HG03135 (cell line): ENCODE measurements around the gene CYTIP.

Source experiments
- ATAC-seq: cut with Tn5 transposase; IDR thresholded peaks from one replicate; pipeline ENCODE4 v1.9.1; 2021; ENCODE audit warnings: mild to moderate bottlenecking, moderate library complexity; ENCODE audit not compliant: unreplicated experiment

CYTIP gene

DNA sequence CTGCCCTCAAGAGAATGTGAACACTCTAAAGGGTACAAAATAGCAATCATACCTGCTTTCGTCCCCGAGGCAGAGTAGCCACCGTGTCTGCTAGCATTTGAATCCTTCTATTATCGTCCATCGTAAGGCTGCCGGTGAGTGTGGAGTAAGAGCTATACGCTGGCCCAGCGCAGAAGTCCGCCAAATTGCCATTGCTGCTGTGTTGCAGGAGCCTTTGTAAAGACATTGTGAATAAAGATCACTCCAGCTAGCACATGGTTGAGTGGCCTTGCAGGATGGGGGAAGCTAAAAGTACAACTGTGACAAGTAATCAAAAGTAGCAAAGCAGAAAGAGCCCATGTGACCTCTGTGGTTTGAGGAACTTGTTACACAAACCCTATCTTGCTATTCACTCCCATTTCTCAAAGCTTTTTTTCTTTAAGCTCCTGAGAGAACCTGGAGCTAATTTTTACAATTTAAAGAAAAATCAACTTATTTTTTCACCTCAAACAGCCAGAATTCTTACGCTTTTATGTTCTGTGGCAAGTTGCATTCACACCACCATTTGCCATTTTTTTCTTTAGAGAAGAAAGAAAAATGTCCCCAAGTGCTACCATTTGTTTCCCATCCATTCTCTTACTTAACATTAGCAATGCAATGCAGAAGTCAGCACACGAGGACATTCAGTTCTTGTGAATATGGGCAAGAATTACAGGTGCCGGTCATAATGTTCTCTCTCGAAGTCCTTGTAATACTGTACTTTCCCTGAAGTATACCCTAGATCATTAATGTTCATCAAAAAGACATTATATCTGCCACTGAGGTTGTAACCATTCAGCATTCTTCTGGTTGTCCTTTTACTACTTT is at the start of gene CYTIP:
TSS of gene CYTIP (minus strand) at position 295 of the 846 bp plus-strand sequence. CDS start at position 226, 69 bp downstream.
- peak; percentile 38 for ATAC-seq

DNA sequence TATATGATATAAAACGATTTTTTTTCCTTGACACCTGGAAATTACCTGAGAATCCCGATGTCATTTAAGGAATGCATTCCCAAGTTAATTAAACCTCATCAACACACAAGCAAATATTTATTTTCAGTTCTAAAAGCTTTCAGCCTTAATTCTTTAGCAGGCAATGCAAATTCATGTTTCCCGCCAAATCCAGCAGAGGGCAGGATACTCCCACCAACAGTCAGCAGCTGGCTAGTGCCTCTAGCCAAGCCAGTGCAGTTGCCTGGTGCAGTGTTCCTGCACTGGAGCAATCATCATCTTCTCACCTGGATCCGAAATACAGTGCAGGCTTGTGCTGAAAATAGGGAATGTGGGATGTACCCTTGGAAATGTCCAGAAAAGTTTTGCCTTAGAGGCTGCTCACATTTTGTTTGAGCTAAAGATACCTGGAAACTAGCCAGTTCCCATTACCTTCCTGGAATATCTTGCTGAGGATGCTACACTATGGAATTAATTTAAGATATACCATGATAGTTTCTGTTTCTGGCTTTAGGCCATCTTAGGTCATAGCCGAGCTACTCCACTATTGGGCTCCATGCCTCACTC is 48.4 kb upstream of the CYTIP start:
- ATAC-seq: peak; percentile 97

DNA sequence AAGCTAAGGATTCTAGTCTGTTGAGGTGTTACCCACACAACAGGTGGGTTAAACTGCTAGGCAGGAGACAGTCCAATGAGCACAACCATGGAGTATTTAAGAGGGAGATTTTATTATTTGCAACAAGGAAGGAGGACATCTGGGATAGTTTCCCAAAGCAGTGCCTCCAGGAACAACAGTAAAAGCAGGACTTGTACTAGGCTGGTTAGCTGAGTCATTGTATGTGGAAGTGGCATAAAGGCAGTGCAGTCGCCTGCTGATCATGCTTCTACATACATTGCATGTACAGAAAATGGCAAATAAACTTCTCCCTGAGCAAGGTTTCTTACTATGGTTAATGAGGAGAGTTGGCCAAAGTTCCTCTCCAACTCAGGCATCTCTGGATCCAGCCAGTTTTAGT is 46.1 kb upstream of the CYTIP start:
- no peak for ATAC-seq

DNA sequence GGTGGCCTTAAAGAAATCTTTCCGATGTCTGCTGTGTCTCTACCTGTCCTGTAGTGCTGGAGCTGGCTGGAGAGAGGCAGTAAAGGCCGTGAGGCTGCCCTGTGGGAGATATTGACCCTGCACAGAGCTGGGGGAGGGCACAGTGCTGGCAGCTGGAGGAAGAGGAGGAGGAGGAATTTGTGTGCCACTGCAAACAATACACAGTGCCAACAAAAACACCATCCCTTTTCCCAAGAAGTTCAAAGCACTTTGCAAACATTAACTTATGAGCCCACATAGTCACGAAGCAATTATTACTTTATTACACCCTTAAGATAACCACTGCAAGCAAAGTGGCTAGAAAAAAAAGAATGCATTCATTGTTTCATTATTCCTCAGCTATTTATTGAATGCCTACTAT is 45.0 kb upstream of the CYTIP start:
- no peak for ATAC-seq

DNA sequence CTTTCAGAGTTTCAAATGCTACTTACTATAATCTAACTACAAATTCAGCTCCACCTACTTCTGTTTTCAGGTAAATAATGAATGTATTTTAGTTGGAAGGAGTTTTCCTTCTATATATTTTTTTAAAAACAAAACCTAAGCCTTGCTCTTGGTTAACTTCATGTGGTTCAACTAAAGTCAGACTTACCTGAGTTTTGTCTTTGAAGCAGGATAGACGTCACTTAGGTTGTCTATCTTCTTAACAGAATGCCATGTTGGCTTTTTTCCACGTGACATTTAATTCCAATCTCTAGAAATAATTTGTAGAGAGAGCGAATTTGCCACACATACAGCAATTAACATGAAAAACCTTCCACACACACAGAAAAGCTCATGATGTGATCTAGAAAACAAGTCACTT is 43.9 kb upstream of the CYTIP start:
- ATAC-seq: no peak

DNA sequence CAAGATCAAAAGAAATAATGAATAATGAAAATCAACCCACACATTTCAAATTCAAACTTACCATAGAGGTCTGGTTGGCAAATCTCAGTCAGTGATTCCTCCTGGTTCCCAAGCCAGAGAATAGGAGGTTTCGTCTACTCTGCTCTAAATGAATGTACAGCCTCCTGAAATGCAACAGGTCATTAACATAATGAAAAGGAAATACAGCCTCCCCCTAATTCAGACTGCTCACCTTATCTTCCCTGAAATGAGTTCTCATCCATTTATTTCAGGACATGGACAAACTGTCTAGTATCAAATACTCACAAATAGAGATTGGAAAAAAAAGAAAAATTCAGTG is 43.4 kb upstream of the CYTIP start:
- ATAC-seq: no peak

DNA sequence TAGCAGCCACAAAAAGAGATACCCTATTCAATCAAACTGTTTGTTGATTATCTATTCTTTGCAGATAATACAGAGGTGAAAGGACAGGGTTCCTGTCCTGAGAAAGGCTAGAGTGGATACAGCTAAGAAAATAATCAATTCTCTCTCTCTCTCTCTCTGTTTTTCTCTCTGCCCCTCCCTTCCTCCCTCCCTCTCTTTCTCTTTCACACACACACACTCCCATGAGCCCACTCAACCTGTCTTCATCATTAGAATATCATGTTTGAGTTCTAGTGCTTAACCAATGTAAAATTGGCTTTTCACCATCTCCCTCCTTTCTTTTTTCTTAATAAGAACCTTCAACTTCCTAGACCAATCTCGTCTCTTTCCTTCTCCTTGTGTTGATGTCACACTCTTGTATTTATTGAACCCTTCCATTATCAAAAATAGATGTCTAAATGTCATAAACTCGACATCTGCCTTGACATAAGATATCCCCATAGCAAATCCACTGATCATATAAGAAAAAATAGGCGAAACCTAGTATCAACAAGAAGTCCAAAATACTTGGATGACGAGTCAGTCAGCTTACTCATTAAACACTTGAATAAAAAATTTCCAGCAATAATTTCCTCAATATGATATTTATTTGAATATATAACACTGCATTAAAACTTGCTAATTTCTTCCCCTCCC is 42.8 kb upstream of the CYTIP start:
- no peak for ATAC-seq

DNA sequence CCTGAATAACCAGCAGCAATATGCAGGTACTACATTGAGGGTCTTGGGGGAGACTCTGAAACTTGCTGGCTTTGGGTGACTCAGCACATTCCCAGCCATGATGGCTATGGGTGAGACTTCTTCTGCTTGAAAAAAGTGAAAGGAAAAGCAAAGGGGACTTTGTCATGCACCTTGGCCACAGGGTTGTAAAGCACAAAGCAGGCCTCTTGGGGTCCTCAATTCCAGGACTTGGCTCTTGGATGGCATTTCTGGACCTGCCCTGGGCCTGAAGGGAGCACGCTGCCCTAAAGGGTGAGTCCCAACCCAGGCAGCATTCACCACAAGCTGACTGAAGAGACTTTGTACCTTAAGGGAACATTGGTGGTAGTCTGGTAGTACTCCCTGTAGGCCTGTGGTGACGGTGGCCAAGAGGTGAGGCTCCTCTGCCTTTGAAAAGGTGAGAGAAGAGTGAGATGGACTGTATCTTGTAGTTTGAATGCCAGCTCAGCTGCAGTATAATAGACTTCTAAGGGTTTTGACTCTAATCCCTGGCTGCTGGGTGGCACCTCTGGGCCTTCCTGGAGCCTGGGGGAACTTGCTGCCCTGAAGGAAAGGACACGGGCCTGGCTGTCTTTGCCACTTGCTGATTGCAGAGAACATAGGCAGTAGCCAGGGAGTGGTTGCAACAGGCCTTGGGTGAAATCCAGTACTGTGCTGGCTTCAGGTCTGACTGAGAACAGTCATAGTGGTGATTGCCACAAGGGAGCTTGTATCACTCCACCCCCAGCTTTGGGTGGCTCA is 36.5 kb upstream of the CYTIP start:
- ATAC-seq: peak; percentile 61

DNA sequence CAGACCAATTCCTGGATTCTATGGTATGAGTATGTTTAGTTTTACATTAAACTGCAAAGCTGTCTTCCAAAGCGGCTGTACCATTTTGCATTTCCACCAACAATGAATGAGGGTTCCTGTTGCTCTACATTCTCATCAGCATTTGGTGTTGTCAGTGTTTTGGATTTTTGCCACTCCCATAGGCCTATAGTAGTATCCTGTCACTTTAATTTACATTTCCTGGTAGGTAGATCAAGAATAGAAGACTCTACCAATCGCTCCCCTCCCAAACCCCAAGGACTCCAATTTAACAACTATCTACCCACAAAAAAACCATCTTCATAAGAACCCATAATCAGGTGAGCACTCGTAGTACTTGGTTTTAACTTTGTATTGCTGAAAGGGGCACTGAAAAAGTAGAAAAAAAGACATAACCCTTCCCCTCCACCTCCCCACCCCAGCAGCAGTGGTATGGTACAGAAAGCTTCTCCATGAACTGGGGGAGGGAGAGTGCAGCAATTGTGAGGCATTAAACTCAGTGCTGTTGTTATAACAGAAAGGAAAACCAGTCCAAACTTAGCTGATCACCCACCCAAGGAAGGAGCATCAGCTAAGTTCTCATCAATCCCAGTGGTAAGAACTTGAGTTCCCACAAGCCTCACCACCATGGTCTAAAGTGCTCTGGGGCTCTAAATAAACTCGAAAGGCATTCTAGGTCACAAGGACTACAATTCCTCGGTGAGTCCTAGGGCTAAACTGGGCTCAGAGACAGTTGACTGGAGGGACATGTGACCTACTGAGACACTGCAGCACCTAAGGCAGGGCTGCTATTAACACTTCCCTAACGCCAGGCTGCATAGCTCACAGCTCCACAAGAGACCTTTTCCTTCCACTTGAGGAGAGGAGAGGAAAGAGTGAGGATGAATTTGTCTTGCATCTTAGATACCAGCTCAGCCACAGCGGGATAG is 35.5 kb upstream of the CYTIP start:
- ATAC-seq: no peak

DNA sequence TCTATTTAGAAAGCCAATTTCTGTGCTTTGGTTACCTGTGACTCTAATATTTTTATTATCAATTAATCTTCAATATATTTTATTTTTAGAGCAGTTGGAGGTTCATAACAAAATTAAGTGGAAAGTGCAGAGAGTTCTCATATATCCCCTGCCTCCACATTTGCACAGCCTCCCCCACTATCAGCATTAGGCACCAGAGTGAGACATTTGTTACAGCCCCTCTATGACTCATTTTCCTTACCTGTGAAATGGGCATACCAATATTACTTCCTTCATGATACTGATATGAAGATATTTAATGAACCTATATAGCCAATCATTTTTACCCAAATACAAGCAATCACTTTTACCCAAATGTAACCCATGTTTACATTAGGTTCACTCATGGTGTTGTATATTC is 34.0 kb upstream of the CYTIP start:
- no peak for ATAC-seq

DNA sequence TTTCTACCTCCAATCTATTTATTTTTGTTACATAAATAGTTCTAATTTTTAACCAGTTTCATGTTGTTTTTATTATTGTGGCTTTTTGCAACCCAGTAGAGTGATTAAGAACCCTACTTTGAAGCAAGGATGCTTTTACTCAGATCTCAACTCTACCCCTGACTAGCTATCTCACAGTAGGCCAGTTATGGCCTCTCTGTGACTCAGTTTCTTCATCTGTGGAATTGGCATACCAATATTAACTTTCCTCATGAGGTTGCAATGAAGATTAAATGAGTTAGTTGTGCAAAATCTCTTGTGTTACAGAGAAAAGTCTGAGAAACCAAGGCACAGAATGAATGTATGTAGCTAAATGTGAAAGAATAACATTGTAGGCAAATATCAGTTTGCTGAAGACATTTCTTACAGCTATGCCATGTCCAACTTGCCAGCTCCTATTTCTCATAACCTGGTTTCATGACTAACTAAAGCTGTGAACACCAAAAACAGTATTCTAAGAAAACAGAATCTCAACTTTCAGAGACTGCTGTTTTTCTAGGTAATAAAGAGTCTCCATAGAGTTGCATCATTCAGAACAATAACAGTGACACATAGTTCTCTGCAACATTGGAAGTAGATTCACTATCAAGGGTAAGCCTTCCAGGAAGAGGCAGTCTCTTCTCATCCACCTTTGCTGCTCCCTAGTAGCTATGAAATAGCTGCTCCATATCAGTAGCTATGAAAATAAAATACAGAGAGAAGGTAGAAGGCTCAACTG is 33.2 kb upstream of the CYTIP start:
- no peak for ATAC-seq

DNA sequence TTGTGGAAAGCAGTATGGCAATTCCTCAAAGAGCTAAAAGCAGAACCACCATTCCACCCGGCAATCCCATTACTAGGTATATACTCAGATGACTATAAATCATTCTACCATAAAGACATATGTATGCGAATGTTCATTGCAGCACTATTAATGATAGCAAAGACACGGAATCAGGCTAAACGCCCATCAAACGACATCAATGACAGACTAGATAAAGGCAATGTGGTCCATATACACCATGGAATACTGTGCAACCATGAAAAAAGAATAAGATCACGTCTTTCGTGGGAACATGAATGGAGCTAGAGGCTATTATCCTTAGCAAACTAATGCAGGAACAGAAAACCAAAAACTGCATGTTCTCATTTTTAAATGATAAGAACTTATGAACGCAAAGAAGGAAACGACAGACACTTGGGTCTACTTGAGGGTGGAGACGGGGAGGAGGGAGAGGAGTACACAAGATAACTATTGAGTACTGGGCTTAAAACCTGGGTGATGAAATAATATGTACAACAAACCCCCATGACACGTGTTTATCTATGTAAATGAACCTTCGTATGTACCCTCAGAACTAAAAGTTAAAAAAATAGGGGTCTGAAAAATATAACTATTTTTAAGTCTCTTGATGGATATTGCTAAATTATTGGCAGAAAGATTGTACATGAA is 32.0 kb upstream of the CYTIP start:
- no peak for ATAC-seq

DNA sequence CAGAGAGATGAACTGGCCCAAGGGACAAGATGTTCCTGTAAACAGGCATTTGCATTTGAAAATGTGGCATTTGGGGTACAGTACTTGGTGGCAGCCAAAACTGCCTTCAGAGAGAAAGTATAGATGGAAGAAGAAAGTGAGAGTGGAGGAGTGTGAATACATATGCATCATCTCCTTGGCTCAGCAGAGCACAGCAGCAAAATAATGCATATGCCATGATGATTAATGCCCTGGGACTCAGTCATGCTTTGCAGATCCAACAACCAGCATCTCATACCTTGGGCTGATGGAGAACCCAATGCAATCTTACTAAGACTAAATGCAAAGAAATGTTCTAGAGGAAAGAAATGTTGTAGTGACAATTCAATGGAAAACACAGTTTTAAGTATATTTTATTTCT is 29.7 kb upstream of the CYTIP start:
- no peak for ATAC-seq

DNA sequence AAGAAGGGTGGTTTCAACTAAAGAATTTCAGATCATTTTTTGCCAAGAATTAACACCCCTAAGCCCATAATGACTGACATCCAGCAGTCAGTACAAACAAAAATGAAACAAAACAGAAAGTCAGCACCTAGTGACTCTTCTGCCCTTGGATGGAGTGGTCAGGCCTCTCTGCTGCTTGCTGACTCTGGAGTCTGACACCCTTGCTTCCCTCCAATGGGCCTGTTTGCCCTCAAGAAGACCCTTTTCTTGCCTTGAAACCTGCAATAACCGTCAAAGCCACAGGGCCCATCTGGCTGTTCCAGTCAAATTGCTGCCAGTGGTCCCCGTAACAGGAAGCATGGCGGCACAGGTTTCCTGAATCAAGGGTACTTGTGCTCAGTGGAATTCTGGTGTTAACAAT is 27.2 kb upstream of the CYTIP start:
- ATAC-seq: peak; percentile 20

DNA sequence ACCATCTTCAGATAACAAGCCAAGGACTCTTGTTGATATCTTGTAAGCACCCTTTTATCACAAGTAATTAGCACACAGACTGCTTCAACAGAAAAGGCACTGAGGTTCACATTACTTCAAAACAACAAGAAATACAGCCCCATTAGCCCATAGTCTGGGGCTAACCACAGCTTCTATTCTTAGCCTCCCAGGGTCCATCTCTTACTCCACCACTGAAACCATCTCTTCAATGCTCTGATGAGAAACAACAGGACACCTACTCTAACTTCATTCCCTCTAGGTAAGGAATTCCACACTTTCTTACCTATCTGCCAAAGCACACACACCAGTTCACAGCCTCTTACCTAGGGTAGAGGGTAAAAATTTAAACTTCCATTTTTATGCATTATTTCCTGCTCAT is 26.4 kb upstream of the CYTIP start:
- ATAC-seq: peak; percentile 55

DNA sequence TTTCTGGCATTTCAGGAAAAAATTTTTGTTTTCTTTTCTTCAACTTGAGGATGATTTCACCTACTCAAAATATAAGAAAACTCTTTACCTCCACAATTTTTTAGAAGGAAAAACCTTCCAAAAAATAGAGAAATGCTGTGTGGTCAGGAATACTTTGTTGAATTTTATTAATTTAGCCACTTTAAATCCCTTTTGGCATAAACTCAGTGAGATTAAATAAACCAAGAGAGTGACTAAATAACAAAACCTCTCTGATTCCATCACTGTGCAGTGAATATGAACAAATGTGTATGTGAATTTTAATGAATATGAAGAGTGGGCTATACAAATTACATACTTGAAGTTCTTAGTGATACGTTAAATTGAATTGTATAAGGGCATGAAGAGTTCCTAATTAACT is 25.8 kb upstream of the CYTIP start:
- ATAC-seq: no peak

DNA sequence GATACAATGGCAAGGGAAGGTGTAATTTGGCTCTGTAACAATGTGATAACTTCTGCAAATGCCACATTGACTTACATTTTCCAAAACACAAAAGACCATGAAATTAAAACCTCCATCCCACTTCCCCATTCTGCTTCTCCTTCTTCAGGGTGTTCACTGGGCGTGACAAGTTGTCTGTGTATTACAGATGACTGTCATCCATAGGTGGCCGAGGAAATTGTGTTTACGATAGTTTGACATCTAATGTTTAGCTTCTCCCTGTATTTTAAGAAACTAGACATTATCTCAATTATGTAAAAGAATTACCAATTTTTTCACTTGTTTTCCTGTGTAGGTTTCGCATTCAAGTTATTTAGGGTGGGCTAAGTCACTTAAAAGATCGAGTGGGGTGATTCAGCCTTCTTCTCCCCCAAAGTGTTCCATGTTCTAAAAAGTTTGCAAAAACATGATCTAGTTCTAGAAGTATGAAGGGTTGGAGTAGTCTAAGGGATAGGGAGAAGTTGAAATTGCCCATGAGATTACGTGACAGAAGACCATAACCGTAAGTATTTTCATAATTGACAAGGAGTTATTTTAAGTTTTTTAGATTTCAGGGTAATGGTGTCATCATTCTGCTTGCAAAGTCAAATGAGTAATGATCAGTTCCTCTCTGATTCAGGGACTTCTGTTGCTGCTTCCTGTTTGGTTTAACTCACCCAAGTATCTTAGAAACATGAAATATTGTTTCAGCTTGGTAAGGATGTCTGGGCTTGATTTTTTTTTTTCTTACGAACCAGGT is 25.2 kb upstream of the CYTIP start:
- peak; percentile 84 for ATAC-seq

DNA sequence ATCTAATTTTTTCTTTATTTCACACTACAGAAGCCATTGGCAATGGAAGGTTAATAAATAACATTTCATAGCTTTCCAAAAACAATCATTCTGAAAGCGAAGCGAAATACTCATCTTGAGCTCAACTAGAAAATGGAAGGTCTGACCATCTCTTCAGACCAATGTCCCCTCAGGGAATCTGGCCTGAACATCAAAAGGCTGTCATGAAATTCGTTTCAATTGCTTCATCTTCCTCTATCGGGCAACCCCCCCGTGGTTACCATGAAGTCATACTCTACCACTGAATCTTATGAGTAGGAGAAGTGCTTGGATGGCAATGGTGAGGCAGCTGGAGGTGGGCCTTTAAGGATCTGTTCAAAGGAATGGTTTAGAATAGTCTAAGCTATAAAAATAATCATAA is 22.9 kb upstream of the CYTIP start:
- no peak for ATAC-seq
